ENCODE results near the gene PTPRG. TPM values are rescaled to one million over a fixed set of nuclear protein-coding genes. Genes with fewer than 3 reads are reported as not detected.

PTPRG gene
- total and polyA plus RNA-seq, 2 experiments from 2014 or later = 24.4 to 131 TPM

- Histone ChIP-seq H2AFZ (no peak overlapping the region), H4K20me1 (replicated peaks; ENCODE audit: insufficient read depth) (peaks cover 20% of the 10 kb centered on the region)
- peak overlapping the region; percentile 99 for H3K4me3 Mint-ChIP-seq
Observed at GRCh38 chr3:61560517-61561373, 626 bp upstream of the PTPRG start.

More at GRCh38 chr3:61560517-61561373, 626 bp upstream of the PTPRG start:
- H3K4me2 ChIP-seq = peak overlapping the region; percentile 89
- Mint-ChIP-seq H3K4me1 (peaks cover 23% of the 10 kb centered on the region), H3K27me3 (ENCODE audit: insufficient read depth, low read depth, poor library complexity) (peaks cover 29% of the 10 kb centered on the region), H3K27ac (peak overlapping the region; percentile 97), H3K9me3 (peaks cover 14% of the 10 kb centered on the region; the same call in 2 of the 3 replicates), H3K36me3 (ENCODE audit: low read depth) (peaks cover 29% of the 10 kb centered on the region)
- H3K9me2 ChIP-seq (ENCODE audit: insufficient read depth) = no peaks in the 10 kb centered on the region
- peaks cover 44% of the 10 kb centered on the region for H3K79me2 ChIP-seq (replicated peaks; ENCODE audit: insufficient read depth)
- peaks cover 20% of the 10 kb centered on the region for H3K4me1 ChIP-seq (ENCODE audit: insufficient read depth)
- H3K27me3 ChIP-seq (ENCODE audit: insufficient read depth) = peaks cover 25% of the 10 kb centered on the region
- ATAC-seq = peak; percentile 21
- peaks cover 10% of the 10 kb centered on the region; the same call in 1 of the 2 replicates for H3F3A ChIP-seq (replicated peaks; ENCODE audit: low read depth)
- peak overlapping the region; percentile 97 for H3K4me3 ChIP-seq
- TF ChIP-seq CTCF (conservative IDR thresholded peaks at IDR 0.05; ENCODE audit: low read depth in 2 of 2) (no peak), ZNF331 (CRISPR knock-in tag; IDR thresholded peaks at IDR 0.05; ENCODE audit: low read depth) (no peak), JUNB (IDR thresholded peaks at IDR 0.05; ENCODE audit: unreplicated experiment) (no peak), EZH2 (IDR thresholded peaks at IDR 0.05; ENCODE audit: low read depth, unreplicated experiment) (no peak), POLR2AphosphoS5 (IDR thresholded peaks at IDR 0.05; ENCODE audit: low read depth) (peak; percentile 60), ZNF462 (CRISPR knock-in tag; IDR thresholded peaks at IDR 0.05) (no peak), ETS1 (IDR thresholded peaks at IDR 0.05) (0 out of 2 replicates have a peak, but pooled peaks have one; percentile 20), NANOG (IDR thresholded peaks at IDR 0.05; ENCODE audit: borderline replicate concordance) (no peak), REST (IDR thresholded peaks at IDR 0.05; ENCODE audit: unreplicated experiment) (no peak), STAT1 (IDR thresholded peaks at IDR 0.05; ENCODE audit: unreplicated experiment) (no peak), ZNF114 (CRISPR knock-in tag; IDR thresholded peaks at IDR 0.05) (no peak), CREB1 (CRISPR knock-in tag; IDR thresholded peaks at IDR 0.05; ENCODE audit: low read depth) (no peak)
- peaks cover 4% of the 10 kb centered on the region; the same call in 1 of the 2 replicates for H3K36me3 ChIP-seq (ENCODE audit: insufficient read depth)
- peak; percentile 96 for DNase-seq (ENCODE audit: low spot score)
- H3K27ac ChIP-seq (ENCODE audit: low read depth) = peak overlapping the region; percentile 98

Data from GM23338 (cell line).